Measurements from ENCODE around the gene IL19. TPM values are rescaled to one million over a fixed set of nuclear protein-coding genes. Genes with fewer than 3 reads are reported as not detected.

The IL19 gene
- total and polyA plus RNA-seq, 2 donors: not detected

DNA sequence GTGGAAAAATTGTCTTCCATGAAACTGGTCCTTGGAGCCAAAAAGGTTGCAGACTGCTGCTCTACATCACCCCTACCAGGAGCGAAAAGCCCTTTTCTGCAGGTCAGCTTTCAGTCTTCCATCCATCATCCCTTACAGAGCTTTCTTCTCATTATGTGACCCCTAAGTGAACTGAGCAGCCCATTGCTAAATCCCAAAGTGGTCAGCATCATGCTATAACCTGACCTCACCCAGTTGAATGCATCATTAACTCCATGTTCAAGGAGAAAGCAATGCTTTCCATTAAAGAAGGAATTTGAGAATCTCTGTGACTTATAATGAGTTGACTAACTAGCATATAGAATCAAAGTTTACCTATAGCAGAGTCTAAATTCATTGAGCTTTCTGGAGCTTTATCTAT is 116.3 kb downstream of the IL19 start:
- 94% methylated on average over 1 of the region's 1 CpG for WGBS
- no peaks in the 10 kb centered on the region for H3K36me3 ChIP-seq (ENCODE audit: insufficient read depth)
- no peak overlapping the region for H3K27ac ChIP-seq (ENCODE audit: low read depth)
- no peaks in the 10 kb centered on the region for H3K4me1 ChIP-seq (ENCODE audit: insufficient read depth)
- no peak for DNase-seq (ENCODE audit: extremely low spot score)
- H3K4me3 ChIP-seq (ENCODE audit: low read depth, low read length): no peak overlapping the region

DNA sequence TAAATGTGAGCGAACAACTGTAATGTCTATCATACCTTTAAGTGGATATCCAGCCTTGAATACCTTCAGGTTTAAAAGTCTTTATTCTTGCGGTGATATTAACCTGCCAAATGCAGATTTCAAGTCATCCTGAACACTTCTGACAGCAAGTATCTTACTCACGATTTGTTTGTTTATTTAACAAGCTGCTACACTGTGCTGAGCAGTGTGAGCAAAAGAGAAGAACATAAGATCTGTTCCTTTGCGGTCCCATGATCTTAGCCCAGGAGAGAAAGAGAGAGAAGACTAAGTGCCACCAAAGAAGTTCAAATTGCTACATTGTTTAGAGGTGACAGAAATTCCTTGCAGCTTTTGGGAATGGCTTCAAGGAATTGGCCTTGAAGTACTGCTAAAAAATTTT is 117.1 kb downstream of the IL19 start:
- Histone ChIP-seq H3K4me3 (ENCODE audit: low read depth, low read length) (no peak overlapping the region), H3K36me3 (ENCODE audit: insufficient read depth) (no peaks in the 10 kb centered on the region), H3K27ac (ENCODE audit: low read depth) (no peak overlapping the region), H3K4me1 (ENCODE audit: insufficient read depth) (no peaks in the 10 kb centered on the region)
- no peak for DNase-seq (ENCODE audit: extremely low spot score)
- WGBS: 56% methylated on average over 4 of the region's 4 CpGs

DNA sequence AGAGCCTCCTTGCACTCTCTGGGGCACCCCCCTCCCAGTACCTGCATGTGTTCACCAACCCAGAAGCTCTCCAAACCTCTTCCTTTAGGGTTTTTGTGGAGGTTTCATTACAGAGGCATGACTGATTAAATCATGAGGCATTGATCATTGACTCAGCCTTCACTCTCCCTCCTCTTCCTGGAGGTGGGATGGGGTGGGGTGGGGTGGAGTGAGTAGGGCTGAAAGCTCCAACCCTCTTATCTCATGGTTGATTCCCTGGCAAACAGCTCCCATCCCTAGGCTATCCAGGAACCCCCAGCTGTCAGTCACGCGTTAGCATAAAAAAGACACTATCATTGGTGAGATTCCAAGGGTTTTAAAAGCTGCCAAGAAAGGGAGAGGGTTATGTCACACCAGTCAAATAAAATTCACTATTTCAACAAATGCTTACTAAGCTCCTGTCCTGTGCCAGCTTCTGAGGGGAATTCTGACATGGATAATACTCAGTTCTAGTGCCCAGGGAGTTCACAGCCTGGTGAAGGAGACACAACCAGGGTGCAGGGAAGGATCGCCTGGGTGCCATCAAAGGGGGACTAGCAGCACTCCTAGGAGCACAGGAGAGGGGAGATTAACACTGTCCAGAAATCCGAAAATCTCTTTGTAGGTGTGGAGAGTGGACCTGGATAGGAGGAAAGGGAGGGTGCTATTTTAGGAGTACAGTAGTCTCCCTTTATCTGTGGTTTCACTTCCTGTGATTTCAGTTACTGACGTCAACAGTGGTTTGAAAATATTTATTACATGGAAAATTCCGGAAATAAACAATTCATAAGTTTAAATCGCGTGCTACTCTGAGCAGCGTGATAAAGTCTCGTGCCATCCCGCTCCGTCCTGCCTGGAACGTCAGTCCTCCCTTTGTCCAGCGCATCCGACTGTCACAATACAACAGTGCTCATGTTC is 119.8 kb downstream of the IL19 start:
- no peaks in the 10 kb centered on the region for H3K36me3 ChIP-seq (ENCODE audit: insufficient read depth)
- H3K27ac ChIP-seq (ENCODE audit: low read depth): no peak overlapping the region
- no peak for DNase-seq (ENCODE audit: extremely low spot score)
- H3K4me1 ChIP-seq (ENCODE audit: insufficient read depth): no peaks in the 10 kb centered on the region
- no peak overlapping the region for H3K4me3 ChIP-seq (ENCODE audit: low read depth, low read length)
- 53% methylated on average over 15 of the region's 15 CpGs for WGBS

DNA sequence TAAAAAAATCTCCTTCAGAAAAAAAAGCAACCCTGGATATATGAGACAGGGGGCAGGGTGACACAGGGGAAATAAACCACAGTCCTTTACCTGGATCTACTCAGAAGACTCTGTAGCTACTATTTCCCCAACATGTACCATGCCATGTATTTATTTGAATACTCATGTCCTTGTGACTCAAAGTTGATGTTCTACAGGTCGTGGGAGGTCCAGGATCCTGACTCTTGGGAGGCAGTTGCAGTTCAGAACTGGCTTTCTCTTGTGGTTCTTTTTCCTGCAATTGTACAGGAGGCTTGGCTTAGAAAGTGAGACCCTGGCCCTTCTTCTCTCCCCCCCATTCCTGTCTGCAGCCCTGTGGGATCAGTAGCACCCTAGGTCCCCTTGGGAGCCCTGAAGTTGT is 120.8 kb downstream of the IL19 start:
- WGBS: 72% methylated on average over 1 of the region's 1 CpG
- DNase-seq (ENCODE audit: extremely low spot score): no peak
- Histone ChIP-seq H3K27ac (ENCODE audit: low read depth) (no peak overlapping the region), H3K36me3 (ENCODE audit: insufficient read depth) (no peaks in the 10 kb centered on the region), H3K4me1 (ENCODE audit: insufficient read depth) (no peaks in the 10 kb centered on the region), H3K4me3 (ENCODE audit: low read depth, low read length) (no peak overlapping the region)

Small RNA genes within 50 kb of the gene (small RNA-seq; reads per million reads assigned to genes)
- not detected for gene RF00019

Other genes with a start within 250 kb of the IL19 start
- 44.3 TPM for gene EIF2D, start 158.3 kb upstream of the IL19 start, total RNA-seq
- gene EIF2D, start 158.3 kb upstream of the IL19 start, polyA plus RNA-seq: 47.8 TPM
- gene DYRK3, start 135.2 kb upstream of the IL19 start, total RNA-seq: 12.8 TPM
- 5.6 TPM for gene DYRK3, start 135.2 kb upstream of the IL19 start, polyA plus RNA-seq
- 20.4 TPM for gene MAPKAPK2, start 85.9 kb upstream of the IL19 start, total RNA-seq
- 49.5 TPM for gene MAPKAPK2, start 85.9 kb upstream of the IL19 start, polyA plus RNA-seq
- gene IL10, start 1.7 kb downstream of the IL19 start, total RNA-seq: 2.8 TPM
- gene IL10, start 1.7 kb downstream of the IL19 start, polyA plus RNA-seq: 2.2 TPM
- not detected for gene IL20, start 94.8 kb downstream of the IL19 start, total RNA-seq
- not detected for gene IL20, start 94.8 kb downstream of the IL19 start, polyA plus RNA-seq
- gene IL24, start 126.7 kb downstream of the IL19 start, total RNA-seq: not detected
- 0.06 TPM for gene IL24, start 126.7 kb downstream of the IL19 start, polyA plus RNA-seq
- gene FCMR, start 151.2 kb downstream of the IL19 start, total RNA-seq: 0.95 TPM
- gene FCMR, start 151.2 kb downstream of the IL19 start, polyA plus RNA-seq: 6.1 TPM
- gene PIGR, start 175.7 kb downstream of the IL19 start, total RNA-seq: 27.5 TPM
- gene PIGR, start 175.7 kb downstream of the IL19 start, polyA plus RNA-seq: 2.3 TPM
- not detected for gene FCAMR, start 199.7 kb downstream of the IL19 start, total RNA-seq
- not detected for gene FCAMR, start 199.7 kb downstream of the IL19 start, polyA plus RNA-seq

All from urinary bladder (tissue), 4 donors.